NCI-H2196 (cell line): ENCODE results near the gene NEB.
"Not testable (repeated sequence)": the region's sequence is repeated elsewhere in the genome, so short reads cannot be mapped to it uniquely, and the experiment has no call there.

Experiments
- DNase-seq: peaks from one replicate; lab custom pipeline; 2025; ENCODE audit not compliant: unreplicated experiment; lab: John Stamatoyannopoulos, UW

NEB gene

GRCh38 chr2:151619337-151619989, 114.8 kb downstream of the NEB start:
- no peak for DNase-seq

- no peak for DNase-seq
These were observed 117.4 kb downstream of the NEB start for GRCh38 chr2:151616760-151617339.

DNA sequence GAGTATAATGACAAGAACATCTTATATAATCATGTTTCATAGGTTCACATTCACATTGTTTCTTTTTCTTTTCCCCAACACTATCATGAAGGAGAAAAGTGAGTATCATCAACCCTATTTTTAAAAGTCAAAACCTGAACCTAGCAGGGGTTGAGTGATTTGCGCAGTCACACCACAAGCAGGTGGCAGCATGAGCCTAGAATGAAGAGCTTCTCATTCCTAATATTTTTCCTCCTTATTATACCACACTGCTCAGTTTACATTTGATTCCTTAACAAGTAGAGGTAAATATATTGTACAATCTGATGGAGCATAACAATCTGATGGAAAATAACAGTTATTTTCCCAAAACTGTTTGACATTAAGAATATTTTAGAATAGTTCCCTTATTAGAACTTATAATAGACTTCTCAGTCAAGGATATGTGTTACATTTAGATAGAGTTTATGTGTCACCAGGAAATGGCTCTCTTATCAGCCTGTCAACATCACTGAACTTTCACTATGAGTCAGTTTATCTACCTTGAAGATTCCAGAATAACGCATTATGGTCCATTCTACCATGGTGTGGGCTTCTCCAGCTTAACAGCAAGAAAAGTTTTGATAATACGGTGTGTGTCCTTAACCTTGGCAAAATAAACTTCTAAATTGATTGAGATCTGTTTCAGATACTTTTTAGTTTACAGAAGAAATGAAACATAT, 119.5 kb downstream of the NEB start:
- DNase-seq, result no peak

DNA sequence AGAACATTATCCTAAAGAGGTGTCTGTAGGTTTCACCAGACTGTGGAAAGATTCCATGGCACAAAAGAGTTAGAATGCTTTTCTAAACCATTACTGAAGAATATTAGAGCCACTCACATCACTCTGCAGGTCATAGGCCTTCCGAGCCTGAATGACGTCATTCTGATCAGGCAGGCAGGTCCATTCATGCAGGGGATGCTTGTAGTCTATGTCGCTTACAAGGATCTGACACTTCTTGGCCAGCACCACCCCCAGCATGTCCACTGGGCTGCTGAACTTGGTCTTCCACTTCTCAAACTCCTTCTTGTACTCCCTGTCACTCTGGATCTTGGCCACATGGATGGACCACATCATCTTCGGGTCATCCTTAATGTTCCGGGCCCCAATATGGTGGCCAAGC, 120.1 kb downstream of the NEB start:
- DNase-seq, result no peak

GRCh38 chr2:151611351-151611750, 122.9 kb downstream of the NEB start:
- no peak for DNase-seq

DNA sequence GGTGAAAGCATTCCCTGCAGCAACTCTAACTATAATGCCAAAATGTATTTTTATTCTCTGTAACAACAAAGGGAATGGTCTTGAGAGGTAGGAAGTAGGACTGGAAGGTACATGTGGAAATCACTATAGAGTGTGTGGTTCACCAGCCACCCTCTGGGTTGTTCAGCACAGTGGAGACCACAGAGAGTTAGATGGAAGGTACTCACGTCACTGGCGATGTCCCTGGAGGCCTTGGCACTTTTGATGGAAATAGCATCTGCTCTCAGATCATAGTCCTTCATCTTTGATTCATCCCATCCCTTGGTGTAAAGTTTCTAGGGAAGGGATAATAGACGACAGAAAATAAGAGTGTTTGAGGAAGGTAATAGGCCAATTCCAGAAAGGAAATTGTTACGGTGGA, 124.0 kb downstream of the NEB start:
- no peak for DNase-seq

DNA sequence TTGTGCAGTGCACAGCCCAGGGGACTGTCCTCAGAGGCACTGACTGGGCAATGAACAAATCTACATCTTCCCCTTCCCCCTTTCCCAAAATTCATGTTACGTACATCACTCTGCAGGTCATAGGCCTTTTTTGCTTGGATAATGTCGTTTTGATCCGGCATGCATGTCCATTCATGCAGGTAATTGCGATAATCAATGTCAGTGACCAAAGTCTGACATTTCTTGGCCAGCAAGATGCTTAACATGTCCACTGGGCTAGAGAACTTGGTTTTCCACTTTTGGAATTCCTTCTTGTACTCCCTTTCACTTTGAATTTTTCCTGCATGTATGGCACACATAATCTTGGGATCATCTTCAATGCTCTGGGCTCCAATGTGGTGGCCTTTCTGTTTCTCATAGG, 124.6 kb downstream of the NEB start:
- no peak for DNase-seq

- not testable (repeated sequence) for DNase-seq
These were observed 126.5 kb downstream of the NEB start for GRCh38 chr2:151607459-151608424.

DNA sequence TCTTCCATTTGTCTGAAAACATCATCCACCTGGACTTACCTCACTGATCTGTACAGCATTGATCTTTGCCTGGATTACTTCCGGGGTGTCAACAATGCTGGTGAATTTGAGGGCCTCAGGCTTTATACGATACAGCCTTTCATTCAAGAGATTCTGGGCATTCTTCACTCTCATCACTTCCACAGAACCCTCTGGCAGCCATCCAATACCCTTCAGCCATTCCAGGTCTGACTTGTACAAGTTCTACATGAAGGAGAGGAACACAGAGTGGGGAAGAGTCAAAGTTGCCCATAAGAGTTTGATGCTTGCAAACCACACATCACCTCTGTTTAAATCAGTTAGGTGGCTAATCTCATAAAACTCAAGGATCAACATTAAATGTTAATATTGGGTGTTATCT, 130.7 kb downstream of the NEB start:
- not testable (repeated sequence) for DNase-seq

- not testable (repeated sequence) for DNase-seq
These were observed 131.9 kb downstream of the NEB start for GRCh38 chr2:151602402-151602801.

GRCh38 chr2:151601803-151602202, 132.5 kb downstream of the NEB start:
- not testable (repeated sequence) for DNase-seq

DNA sequence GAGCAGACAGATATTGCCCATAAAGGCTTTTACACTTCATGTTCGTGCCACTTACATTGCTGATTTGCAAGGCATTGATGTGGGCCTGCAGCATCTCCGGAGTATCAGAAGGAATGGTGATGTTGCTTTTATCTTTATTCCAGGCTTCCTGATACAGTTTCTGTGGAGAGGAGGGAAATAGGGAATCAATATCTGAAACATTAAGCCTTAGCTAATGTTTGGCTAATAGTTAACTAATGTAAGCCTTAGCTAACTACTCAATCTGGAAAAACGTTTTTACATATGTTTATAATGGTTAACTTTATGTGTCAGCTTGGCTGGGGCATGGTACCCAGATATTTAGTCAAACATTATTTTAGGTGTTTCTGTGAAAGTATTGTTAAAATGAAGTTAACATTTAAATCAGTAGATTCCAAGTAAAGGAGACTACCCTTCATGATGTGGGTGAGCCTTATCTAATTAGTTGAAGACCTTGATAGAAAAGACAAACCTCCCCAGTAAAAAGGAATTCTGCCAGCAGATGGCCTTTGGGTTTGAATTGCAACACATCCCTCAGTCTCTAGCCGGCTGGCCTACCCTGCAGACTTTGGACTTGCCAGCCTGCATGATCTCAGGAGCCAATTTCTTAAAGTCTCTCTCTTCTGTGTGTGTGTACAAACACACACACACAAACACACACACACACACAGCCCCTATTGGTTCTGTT, 137.2 kb downstream of the NEB start:
- DNase-seq, result not testable (repeated sequence)

GRCh38 chr2:151591908-151592255, 142.4 kb downstream of the NEB start:
- not testable (repeated sequence) for DNase-seq

GRCh38 chr2:151591250-151591907, 142.9 kb downstream of the NEB start:
- DNase-seq, result not testable (repeated sequence)

- DNase-seq, result not testable (repeated sequence)
These were observed 153.0 kb downstream of the NEB start for GRCh38 chr2:151581300-151581699.

- not testable (repeated sequence) for DNase-seq
These were observed 153.6 kb downstream of the NEB start for GRCh38 chr2:151580697-151581096.

DNA sequence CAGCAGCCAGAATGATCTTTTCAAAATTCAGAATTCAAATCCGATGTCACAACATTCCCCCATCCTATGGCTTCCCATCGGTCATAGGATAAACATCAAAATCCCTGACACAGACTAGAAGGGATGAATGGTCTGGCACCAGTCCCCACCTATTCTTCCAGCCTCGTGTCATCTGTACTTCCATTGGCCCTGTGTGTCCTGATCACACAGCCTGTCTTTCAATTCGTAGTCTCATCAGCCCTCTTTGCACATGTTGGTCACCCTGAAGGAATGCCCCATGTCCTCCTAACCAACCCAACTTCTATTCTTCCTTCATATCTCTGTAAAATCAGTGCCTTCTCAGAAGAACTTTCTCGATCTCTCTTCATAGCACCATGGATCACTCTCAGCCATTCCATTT, 157.2 kb downstream of the NEB start:
- no peak for DNase-seq

DNA sequence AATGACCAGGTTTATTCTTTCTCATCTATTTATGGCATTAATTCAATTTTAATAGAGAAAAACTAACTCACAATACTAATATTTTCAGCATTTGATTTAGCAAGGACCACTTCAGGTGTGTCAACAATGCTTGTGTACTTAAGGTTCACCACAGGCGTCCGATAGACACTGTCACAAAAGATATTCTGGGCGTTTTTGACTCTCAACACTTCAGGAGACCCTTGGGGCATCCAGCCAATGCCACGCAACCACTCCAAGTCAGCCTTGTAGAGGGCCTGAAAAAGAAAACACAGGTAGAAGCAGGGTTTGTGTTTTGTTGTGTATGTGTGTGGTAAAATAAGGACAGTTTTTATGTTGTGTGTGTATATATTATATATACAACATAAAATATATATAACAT, 158.2 kb downstream of the NEB start:
- peak; percentile 8 for DNase-seq

GRCh38 chr2:151575338-151575737, 158.9 kb downstream of the NEB start:
- no peak for DNase-seq

DNA sequence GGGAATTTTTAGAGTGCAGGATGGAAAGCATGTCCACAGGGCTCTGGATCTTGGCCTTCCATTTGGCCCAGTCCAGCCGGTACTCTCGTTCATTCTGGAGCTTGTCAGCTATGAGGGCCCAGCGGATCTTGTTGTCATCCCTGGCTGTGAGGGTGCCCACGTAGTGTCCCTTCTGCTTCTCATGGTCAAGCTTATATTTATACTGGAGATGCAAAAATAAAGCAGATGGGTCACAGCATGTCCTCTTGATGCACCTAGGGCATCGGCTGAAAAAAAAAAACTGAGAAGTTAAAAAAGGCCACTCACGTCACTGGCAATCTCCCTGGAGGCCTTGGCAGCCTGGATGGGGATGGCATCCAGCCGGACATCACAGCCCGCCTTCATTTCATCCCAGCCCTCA, 164.1 kb downstream of the NEB start:
- no peak for DNase-seq
